ACHN (cell line): ENCODE measurements around the gene ZMYND12.
"Not testable (repeated sequence)": the region's sequence is repeated elsewhere in the genome, so short reads cannot be mapped to it uniquely, and the experiment has no call there.

Experiments
- DNase-seq: peaks from one replicate; pipeline ENCODE4 v3.0.0-alpha.2; 2015
- in situ Hi-C: cut with HindIII; loops from 2 replicates; pipeline ENCODE4 v1.10.0; 2017; ENCODE audit warnings: low sequenced_read_pairs, low pct_ligation_motif_present, low pct_unique_long_range_greater_than_20kb

Gene ZMYND12, protein sequence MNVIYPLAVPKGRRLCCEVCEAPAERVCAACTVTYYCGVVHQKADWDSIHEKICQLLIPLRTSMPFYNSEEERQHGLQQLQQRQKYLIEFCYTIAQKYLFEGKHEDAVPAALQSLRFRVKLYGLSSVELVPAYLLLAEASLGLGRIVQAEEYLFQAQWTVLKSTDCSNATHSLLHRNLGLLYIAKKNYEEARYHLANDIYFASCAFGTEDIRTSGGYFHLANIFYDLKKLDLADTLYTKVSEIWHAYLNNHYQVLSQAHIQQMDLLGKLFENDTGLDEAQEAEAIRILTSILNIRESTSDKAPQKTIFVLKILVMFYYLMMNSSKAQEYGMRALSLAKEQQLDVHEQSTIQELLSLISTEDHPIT

DNA sequence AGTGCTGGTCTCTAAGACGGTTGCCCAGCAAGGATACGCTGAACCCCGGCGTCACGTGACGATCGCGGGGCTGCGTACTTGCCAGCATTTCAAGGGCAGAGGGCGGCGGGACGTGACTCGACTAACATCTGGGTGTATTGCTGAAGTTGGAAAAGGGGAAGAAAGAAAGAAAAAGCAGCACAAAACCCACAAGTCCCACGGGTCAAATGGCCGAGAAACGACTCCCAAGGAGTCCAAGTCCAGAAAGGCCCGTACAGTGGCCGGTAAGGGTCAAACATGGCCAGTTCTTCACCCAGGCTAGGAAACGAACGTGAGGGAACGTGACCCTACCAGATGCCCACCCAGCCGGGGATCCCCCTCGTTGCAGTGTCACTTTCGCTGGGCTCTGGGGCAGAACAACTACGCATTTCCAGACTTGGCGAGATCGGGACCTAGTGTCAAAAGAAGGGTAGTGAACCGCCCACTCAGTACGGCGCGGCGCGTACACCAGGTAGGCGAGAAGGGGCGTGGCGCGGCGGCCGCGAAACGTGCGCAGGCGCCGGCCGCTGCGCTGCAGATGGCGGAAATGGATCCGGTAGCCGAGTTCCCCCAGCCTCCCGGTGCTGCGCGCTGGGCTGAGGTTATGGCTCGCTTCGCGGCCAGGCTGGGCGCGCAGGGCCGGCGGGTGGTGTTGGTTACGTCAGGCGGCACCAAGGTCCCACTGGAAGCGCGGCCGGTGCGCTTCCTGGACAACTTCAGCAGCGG is at the start of gene ZMYND12, which contains the start of gene PPCS:
Gene ZMYND12, minus strand, starts transcription at position 13 of the 744 bp plus-strand sequence. CDS start 25 bp downstream, outside the sequence.
Gene PPCS, plus strand, starts transcription at position 534 of the 744 bp plus-strand sequence. Its CDS starts 23 bp downstream, at position 557.
- in situ Hi-C loops: no loop called here
- peak; percentile 81 for DNase-seq

DNA sequence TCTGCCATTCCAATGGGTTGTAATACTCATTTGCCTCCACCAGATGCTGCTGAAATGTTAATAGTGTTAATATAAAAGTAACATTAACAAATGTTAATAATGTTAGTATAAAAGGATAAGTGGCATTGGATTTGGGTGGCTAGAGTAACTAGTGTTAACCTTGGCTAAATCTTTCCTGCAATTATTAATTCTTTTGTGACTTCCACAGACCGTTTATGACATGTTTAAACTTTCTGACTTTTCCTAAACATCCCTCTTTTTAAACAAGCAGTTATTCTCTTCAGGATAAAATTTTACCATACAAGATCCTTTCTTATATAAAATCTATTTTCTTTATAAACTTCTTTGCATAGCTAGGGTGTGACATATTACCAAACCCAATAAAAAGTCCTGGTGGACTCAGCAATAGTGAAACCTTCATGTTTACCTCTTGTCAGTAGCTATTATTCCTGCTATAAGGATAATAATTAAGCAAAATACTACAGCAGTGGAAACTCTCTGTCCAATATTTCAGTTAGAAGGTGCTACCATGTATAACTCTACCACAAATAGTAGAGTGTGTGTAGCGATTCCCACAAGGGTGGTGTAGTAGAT is 48.8 kb upstream of the ZMYND12 start:
- in situ Hi-C loops: no loop called here
- no peak for DNase-seq

DNA sequence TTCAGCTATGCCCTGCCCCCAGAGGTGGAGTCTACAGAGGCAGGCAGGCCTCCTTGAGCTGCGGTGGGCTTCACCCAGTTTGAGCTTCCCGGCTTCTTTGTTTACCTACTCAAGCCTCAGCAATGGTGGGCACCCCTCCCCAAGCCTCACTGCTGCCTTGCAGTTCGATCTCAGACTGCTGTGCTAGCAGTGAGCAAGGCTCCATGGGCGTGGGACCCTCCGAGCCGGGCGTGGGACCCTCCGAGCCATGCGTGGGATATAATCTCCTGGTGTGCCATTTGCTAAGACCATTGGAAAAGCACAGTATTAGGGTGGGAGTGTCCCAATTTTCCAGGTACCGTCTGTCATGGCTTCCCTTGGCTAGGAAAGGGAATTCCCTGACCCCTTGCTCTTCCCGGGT is 46.2 kb upstream of the ZMYND12 start:
- in situ Hi-C loops, DNase-seq: not testable (repeated sequence)

DNA sequence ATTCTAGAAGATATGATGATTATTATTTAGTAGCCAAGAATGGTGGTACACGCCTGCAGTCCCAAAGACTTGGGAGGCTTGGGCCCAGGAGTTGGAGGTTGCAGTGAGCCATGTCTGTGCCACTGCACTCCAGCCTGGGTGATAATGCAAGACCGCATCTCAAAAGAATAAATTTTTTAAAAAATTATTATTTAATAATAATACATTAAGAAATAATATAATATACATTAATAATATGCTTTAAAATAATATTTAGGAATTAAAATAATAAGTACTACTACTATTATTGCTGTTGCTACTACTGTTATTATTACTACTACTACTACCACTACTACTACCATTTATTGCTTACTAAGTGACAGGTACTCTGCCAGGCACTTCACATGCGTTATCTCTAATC is 34.4 kb upstream of the ZMYND12 start:
- in situ Hi-C loops: no loop called here
- no peak for DNase-seq

DNA sequence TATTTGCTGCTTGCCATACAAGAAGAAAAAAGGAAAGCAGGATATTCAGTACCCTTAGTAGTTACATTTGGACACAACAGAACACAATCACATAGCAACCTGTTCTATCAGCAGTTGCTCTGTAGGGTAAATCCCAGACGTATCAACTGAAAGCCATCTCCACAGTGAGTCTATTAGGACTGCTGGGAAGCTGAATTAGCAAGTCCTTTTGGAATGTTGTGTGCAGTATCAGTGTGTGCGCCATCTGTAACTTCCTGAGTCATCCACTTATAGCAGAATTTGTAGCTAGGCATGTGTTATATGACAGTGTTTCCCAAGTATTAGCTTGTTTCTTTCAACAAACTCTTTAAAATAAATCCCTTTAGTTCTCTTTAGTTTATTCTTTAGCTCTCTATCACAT is 28.6 kb upstream of the ZMYND12 start:
- DNase-seq: peak; percentile 88
- in situ Hi-C loops: no loop called here

DNA sequence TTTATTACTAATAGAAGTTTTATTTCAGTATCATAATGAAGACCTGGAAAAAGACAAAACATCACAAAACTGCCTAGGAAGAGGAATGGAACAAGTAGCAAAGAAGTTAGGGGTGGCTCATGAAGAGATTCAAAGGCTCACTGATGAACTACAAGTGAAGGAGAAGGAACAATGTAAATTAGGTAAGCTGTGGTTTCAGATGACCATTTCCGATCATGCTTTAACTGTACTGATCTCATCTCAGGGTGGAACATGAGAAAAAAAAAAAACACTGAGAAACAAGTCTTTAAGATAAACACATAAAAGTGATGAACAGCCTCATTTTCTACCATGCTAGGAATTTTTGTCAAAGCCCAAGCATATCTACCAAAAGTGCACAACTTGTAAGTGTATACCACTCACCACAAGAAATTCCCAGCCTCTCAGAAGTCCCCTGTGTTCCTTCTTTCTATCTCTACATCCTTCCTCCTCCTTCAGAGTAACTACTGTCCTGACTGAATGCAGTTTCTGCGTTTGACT is 26.9 kb upstream of the ZMYND12 start:
- in situ Hi-C loops: no loop called here
- no peak for DNase-seq

DNA sequence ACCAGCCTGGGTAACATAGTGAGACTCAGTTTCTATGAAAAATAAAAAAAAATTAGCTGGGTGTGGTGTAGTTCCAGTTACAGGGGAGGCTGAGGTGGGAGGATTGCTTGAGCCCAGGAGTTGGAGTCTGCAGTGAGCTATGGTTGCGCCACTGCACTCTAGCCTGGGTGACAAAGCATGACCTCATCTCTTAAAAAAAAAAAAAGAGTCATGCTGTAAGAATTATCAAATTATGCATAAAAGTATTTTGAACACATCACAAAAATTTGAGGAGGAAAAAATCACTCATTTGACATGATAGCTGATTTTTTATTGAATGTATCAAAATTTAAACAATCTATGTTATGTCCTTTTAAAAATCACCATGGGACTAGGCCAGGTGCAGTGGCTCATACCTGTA is 25.1 kb upstream of the ZMYND12 start:
- in situ Hi-C loops: no loop called here
- DNase-seq: no peak

DNA sequence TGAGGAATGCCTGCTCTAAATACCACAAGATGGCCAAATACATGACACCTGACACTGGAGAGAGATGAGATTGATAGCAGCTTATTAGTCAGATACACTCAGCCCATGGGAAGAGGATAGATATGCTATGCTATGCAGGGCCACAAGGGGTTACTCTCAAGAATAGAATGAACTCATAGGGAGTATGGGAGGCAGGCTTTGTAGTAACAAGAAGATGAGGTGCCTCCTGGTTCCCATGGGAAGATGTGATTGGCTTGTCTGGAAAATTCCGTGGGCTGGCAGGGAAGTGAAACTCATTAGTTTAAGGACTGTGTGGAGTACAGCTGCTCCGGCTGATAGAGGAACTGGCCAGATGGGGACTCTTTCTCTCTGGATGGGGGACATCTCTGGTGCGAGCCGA is 23.8 kb upstream of the ZMYND12 start:
- in situ Hi-C loops: no loop called here
- DNase-seq: peak; percentile 34

DNA sequence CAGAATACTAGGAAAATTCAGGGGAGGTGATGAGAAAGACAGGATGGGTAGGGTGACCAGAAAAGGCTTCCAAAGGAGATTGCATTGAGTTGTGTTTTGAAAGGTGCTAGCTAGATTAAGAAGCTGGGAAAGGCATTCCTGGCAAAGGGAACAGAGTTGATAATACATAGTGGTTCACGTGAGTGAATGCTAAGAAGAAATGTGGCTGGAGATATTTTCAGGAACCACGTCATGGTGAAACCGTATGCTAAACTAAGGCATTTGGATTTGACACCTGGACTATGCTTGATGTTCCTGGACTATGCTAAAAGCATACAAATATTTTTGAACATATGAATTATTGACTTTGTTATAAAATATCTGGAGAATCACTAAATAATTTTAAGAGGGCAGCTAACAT is 22.0 kb upstream of the ZMYND12 start:
- in situ Hi-C loops: no loop called here
- DNase-seq: no peak

DNA sequence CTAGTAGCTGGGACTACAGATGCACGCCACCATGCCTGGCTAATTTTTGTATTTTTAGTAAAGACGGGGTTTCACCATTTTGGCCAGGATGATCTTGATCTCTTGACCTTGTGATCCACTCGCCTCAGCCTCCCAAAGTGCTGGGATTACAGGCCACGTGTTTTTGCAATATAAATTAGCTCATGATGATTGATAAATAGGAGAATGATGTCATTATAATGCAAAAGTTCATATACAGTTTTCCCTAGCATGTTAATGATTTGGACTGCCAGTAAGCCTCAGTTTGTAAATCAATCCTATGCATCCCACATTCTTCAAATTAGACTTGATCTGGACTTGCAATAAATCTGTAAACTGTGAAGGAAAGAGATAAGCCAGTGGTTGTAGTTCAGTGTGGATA is 21.5 kb upstream of the ZMYND12 start:
- DNase-seq, in situ Hi-C loops: not testable (repeated sequence)

DNA sequence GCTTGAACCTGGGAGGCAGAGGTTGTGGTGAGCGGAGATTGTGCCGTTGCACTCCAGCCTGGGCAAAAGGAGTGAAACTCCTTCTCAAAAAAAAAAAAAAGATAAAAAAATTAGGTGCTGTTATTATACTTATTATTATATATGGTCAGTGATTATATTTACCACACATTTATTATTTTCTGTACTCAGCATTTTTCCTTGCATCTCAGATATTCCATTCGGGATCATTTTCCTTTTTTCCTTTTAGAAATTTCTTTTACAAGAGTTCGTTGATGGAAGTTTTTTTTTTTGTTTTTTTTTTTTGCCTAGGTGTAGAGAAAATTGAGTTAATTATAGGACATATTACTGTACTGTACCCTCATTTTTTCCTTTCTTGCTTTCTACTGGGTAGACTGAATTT is 20.8 kb upstream of the ZMYND12 start:
- in situ Hi-C loops: no loop called here

DNA sequence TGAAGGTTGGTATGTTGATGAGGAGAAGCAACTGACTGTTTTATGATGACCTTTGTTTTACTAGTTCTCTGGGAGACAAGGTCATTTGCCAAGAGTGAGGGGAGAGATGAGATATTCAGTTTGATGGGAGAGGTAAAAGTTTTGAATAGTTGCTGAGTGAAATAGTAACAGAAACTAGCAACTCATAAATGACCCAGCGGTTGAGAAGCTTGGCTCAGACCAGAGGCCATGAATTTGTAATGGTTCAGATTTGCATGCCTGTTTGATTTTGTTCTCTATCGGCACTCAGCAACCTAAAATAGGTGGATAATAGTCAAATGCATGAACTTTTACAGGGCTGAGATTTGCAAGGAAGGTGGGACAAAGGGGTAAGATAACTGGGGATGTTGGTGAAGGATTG is 13.9 kb upstream of the ZMYND12 start:
- in situ Hi-C loops: no loop called here
- DNase-seq: no peak

More for the DNA sequence above, 20.8 kb upstream of the ZMYND12 start:
- DNase-seq: no peak

DNA sequence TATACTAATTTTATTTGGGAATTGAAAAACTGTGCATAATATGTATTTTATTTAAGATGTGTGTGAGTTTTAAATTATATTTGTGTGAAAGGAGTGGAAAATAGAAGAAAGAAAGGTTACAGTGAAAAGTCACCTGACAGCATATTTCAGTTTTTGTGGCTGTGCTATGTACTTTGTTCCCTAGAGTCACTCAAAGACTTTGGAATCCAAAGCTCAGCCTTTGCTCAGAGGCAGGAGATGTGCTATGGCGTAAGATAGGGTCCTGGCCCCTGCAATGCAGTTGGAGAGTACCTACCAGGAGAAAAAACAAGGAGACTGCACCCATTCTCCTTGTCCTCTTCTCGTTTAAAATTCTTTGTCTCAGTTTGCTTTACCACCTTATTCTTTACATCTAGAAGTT is 10.2 kb upstream of the ZMYND12 start:
- in situ Hi-C loops: no loop called here

DNA sequence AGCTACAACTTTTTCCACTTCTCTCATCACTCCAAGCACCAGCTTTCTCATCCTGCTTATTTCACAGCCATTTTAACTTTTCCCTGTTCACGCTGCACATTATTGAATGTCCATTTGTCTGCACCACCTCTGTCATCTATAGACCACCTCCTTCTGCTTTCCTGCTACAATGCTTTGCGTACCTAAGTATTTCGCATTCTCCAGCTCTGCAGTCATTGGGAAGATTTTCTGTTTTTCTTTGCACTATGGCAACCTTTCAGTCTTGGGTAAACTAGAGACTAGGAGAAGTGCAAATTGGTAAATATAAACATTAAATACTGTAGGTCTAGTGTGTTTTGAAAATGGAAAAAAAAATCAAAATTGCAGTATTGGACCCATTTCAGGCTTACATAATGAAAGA is 8.1 kb upstream of the ZMYND12 start:
- in situ Hi-C loops: no loop called here
- no peak for DNase-seq

More for the DNA sequence above, 10.2 kb upstream of the ZMYND12 start:
- no peak for DNase-seq

DNA sequence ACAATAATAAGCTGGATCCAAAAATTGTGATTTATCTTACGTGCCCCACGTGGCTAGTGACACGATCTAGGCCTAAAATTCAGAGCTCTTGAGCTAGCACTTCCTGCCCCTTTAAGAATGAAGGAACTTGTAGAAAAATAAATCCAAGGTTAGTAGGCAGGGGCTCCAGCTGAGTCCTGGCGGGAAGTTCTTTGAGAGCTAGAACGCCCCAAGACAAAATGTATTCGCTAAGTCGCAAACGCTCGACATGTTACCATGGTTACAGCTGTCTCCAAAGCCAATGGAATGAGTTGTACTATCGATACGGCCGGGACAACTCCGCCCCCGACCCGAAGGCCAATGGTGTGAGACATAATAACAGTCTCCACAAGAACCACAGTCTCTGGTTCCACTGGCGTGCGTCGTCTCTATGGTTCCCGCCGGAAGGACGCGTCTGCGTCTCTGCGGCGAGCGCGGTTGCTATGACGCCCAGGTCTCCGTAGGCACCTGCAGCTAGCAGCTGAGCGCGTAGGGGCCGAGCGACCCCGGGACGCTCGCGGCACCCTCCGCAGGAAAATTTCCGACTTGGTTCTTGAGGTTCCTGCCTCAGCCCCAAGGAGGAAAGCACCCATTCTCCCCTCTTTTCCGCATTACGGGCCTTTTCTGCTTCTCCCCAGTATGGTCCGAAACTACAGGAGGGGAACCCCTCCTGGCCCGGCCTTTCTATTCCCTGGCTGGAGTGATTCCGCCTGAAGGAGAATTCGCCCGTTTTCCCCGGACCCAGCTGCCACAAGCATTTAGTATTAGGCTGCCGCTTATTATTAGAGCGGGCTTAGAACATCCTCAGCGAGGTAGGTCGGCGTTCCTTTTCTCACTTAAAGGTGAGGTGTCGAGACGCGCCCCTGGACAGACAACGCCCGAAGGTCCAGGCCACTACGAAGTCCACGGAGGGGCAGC is 7.3 kb upstream of the ZMYND12 start, which contains the start of gene CCDC30:
Gene CCDC30, plus strand, starts transcription at position 459 of the 936 bp plus-strand sequence. CDS start 17,266 bp downstream, outside the sequence.
- peak; percentile 97 for DNase-seq
- in situ Hi-C loops: no loop called here

DNA sequence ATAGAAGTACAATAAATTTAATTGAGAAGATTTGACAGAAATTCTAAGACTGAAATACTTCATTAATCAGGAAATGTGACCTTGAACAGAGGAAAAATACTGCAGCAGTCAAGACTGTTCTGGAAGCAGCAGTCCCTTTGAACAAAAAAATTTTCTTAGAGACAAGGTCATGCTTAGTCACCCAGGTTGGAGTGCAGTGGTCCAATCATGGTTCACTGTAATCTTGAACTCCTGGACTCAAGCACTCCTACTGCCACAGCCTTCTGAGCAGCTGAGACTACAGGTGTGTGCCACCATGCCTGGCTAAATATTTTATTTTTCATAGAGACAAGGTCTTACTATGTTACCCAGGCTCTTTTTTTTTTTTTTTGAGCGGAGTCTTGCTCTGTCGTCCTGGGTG is 5.4 kb upstream of the ZMYND12 start:
- no peak for DNase-seq
- in situ Hi-C loops: no loop called here

DNA sequence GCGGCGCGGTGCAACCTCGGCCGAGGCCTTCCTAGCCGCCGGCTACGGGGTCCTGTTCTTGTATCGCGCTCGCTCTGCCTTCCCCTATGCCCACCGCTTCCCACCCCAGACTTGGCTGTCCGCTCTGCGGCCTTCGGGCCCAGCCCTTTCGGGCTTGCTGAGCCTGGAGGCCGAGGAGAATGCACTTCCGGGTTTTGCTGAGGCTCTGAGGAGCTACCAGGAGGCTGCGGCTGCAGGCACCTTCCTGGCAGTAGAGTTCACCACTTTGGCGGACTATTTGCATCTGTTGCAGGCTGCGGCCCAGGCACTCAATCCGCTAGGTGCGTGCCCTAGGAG is 900 bp upstream of the ZMYND12 start:
- in situ Hi-C loops: no loop called here
- peak; percentile 60 for DNase-seq

DNA sequence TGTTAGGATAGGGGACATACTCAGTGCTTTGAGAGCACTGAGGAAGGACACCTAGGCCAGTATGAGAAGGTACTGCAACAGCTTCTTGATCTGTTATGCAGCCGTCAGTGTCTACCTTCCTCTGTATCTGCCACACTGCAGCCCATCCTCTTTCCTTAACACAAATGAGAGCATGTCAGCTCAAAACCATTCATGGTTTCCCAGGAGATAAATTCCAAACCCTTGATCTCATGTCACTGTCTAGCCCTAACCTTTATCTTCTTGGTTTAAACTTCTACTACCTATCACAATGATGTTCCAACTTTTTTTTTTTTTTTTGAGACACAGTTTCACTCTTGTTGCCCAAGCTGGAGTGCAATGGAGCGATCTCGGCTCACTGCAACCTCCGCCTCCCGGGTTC is 1.4 kb downstream of the ZMYND12 start:
- in situ Hi-C loops: no loop called here
- peak; percentile 81 for DNase-seq
